Ishikawa (cell line): Measurements from ENCODE around the gene PEX6.

Source experiments
- CEBPB ChIP-seq: IDR thresholded peaks from 2 replicates; pipeline ENCODE4 v1.6.1; 2012
- CREB1 ChIP-seq: IDR thresholded peaks from 2 replicates; pipeline ENCODE4 v1.6.1; 2012; ENCODE audit warnings: low read depth
- EGR1 ChIP-seq: IDR thresholded peaks from 2 replicates; pipeline ENCODE4 v1.6.1; 2012
- EP300 ChIP-seq: IDR thresholded peaks from 2 replicates; pipeline ENCODE4 v1.6.1; 2012; ENCODE audit warnings: borderline replicate concordance
- FOXM1 ChIP-seq: IDR thresholded peaks from 2 replicates; pipeline ENCODE4 v1.6.1; 2012; ENCODE audit warnings: low read depth, borderline replicate concordance
- MAX ChIP-seq: IDR thresholded peaks from 2 replicates; pipeline ENCODE4 v1.6.1; 2012
- NFIC ChIP-seq: IDR thresholded peaks from 2 replicates; pipeline ENCODE4 v1.6.1; 2012
- RAD21 ChIP-seq: IDR thresholded peaks from 2 replicates; pipeline ENCODE4 v1.6.1; 2012; ENCODE audit warnings: low read depth
- REST ChIP-seq: IDR thresholded peaks from 2 replicates; pipeline ENCODE4 v1.6.1; 2012; ENCODE audit warnings: low read depth, mild to moderate bottlenecking
- TAF1 ChIP-seq: IDR thresholded peaks from 2 replicates; pipeline ENCODE4 v1.6.1; 2012; ENCODE audit warnings: low read depth, mild to moderate bottlenecking
- TCF12 ChIP-seq: IDR thresholded peaks from 2 replicates; pipeline ENCODE4 v1.6.1; 2012; ENCODE audit warnings: low read depth
- TEAD4 ChIP-seq: IDR thresholded peaks from 2 replicates; pipeline ENCODE4 v1.6.1; 2012
- USF1 ChIP-seq: IDR thresholded peaks from 2 replicates; pipeline ENCODE4 v1.6.1; 2012
- YY1 ChIP-seq: IDR thresholded peaks from 2 replicates; pipeline ENCODE4 v1.6.1; 2012; ENCODE audit warnings: low read depth
- ZBTB7A ChIP-seq: IDR thresholded peaks from 2 replicates; pipeline ENCODE4 v1.6.1; 2012; ENCODE audit warnings: low read depth

PEX6 gene

GRCh38 chr6:42973926-42974325 is 5.1 kb downstream of the PEX6 start:
- TF ChIP-seq USF1: no peak
- no peak for TF ChIP-seq YY1
- no peak for TF ChIP-seq MAX
- no peak for TF ChIP-seq EGR1

GRCh38 chr6:42971746-42972327 is 7.1 kb downstream of the PEX6 start:
- TF ChIP-seq ZBTB7A (no peak), EGR1 (no peak), REST (no peak), YY1 (no peak), CEBPB (no peak), FOXM1 (no peak), TEAD4 (no peak), NFIC (no peak), CREB1 (no peak), EP300 (no peak), TCF12 (no peak), TAF1 (no peak), RAD21 (no peak), MAX (no peak), USF1 (no peak)

GRCh38 chr6:42970871-42971612 is 7.9 kb downstream of the PEX6 start:
- no peak for TF ChIP-seq TCF12
- TF ChIP-seq NFIC: no peak
- TF ChIP-seq CREB1: no peak
- TF ChIP-seq CEBPB: no peak
- TF ChIP-seq TEAD4: no peak

GRCh38 chr6:42969934-42970333 is 9.0 kb downstream of the PEX6 start:
- TF ChIP-seq CREB1 (no peak), REST (no peak), NFIC (no peak), FOXM1 (no peak), ZBTB7A (no peak), TEAD4 (no peak), TAF1 (no peak), EGR1 (no peak), EP300 (no peak), TCF12 (no peak), RAD21 (no peak), CEBPB (no peak), MAX (no peak), YY1 (no peak)

GRCh38 chr6:42969431-42969830 is 9.6 kb downstream of the PEX6 start:
- TF ChIP-seq TAF1: no peak
- TF ChIP-seq CREB1: no peak
- TF ChIP-seq FOXM1: no peak
- no peak for TF ChIP-seq TCF12
- no peak for TF ChIP-seq RAD21
- no peak for TF ChIP-seq REST
- no peak for TF ChIP-seq TEAD4
- no peak for TF ChIP-seq YY1
- TF ChIP-seq EGR1: no peak
- no peak for TF ChIP-seq USF1
- TF ChIP-seq MAX: no peak
- TF ChIP-seq NFIC: no peak
- no peak for TF ChIP-seq ZBTB7A
- TF ChIP-seq CEBPB: no peak
- no peak for TF ChIP-seq EP300
